Breast epithelium (tissue), 4 donors: ENCODE results near the gene PIP5K1A. TPM values are rescaled to one million over a fixed set of nuclear protein-coding genes. Genes with fewer than 3 reads are reported as not detected.
A peak's percentile ranks its signal among the peaks of the same experiment; 100 is the strongest.

ENCODE experiments used
- DNase-seq, 2 donors: peaks; one replicate each; pipeline ENCODE4 v3.0.0-alpha.2; 2019; ENCODE audit warnings: low spot score in 2 of 2
- H3K27ac ChIP-seq, 2 donors: fragments of 200-600 bp; sonication (generic) in 1 of 2; one replicate each; pipeline ENCODE4 v1.5.1; 2016 to 2019; ENCODE audit warnings: mild to moderate bottlenecking in 1 of 2
- H3K27me3 ChIP-seq, 2 donors: fragments of 200-600 bp; sonication (generic) in 1 of 2; one replicate each; pipeline versions ENCODE4 v1.5.1 to v1.6.0; 2017 to 2019; ENCODE audit warnings: control low read depth in 1 of 2, mild to moderate bottlenecking in 1 of 2
- H3K36me3 ChIP-seq: fragments of 200-600 bp; one replicate; pipeline ENCODE4 v1.5.1; 2019
- H3K4me1 ChIP-seq, 2 donors: fragments of 200-600 bp; sonication (generic); one replicate each; pipeline ENCODE4 v1.5.1; 2016 to 2019; ENCODE audit warnings: control low read depth in 1 of 2
- H3K4me3 ChIP-seq, 3 donors: fragments of 200-600 bp; sonication (generic); 1 replicate in 2 of 3; 2 replicates in 1 of 3; pipeline ENCODE4 v1.5.1; 2016 to 2019; ENCODE audit warnings: mild to moderate bottlenecking in 3 of 3, moderate library complexity in 2 of 3
- H3K9me3 ChIP-seq, 2 donors: fragments of 200-600 bp; sonication (generic) in 1 of 2; one replicate each; pipeline ENCODE4 v1.5.1; 2016 to 2019; ENCODE audit warnings: control low read depth in 1 of 2
- POLR2A ChIP-seq: fragments of 450-650 bp; IDR thresholded peaks from one replicate; pipeline ENCODE4 v1.6.1; 2016; ENCODE audit warnings: antibody characterized with exemption, mild to moderate bottlenecking, moderate library complexity
- POLR2AphosphoS5 ChIP-seq, 3 donors: sonication (generic); formaldehyde crosslinking; IDR thresholded peaks; one replicate each; pipeline ENCODE4 v1.6.1; 2017; ENCODE audit warnings: antibody characterized with exemption in 3 of 3
- intact Hi-C: fragments of 100-400 bp; cut with DNase I; formaldehyde crosslinking; loops from one replicate; pipeline ENCODE4 v1.15.1; 2023; ENCODE audit warnings: low total_unique reads
- total RNA-seq, 3 donors: library from RNA; depleted of rRNA; stranded (reverse); fragments of >200 nt; gene quantifications; one replicate each; pipeline ENCODE4 v1.1.0, GENCODE V29; 2016
- TF ChIP-seq, protein P1 (sequence below), 3 donors: fragments of 450-650 bp; IDR thresholded peaks; one replicate each; pipeline ENCODE4 v1.5.1; 2016 to 2017; ENCODE audit warnings: antibody characterized with exemption in 3 of 3, mild to moderate bottlenecking in 3 of 3, moderate library complexity in 3 of 3

PIP5K1A gene
- total RNA-seq, 3 donors from 2014 or later = 38.1 to 87.2 (median 61.6) TPM

DNA sequence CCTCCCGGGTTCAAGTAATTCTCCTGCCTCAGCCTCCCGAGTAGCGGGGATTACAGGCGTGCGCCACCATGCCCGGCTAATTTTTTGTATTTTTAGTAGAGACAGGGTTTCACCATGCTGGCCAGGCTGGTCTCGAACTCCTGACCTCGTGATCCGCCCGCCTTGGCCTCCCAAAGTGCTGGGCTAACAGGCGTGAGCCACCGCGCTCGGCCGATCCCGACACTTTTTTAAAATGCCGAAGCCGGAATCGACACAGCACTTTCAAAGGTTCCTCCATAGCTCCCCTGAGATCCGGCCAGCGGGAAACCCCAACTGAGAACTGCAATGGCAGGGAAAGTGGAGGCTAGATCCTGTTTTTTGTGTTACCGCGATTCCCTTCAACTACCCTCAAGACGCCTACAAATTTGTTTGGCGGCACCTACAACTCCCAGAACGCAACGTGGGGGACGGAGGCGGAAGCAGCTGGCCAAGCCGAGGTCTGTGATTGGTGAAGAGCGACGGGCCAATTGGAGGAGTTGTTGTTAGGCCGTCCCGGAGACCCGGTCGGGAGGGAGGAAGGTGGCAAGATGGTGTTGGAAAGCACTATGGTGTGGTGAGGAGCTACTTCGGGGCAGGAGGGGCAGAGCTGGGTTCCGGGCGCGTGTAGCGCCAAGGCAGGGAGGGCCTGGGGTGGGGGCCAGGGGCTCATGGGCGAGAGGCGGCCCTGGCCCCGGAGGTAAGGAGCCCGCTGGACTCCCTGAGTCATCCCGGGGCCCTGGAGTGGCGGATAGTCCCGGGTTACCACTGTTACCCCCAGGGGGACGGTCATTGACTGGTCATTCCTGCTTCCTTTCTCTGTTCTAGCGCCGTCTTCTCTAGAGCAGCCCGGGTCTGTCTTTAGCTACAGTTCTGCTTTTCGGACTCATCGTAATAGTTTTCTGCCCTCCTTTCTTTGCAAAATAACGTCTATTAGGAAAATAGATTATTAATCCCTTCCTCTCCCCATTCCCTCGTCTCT is 56.2 kb downstream of the PIP5K1A start, which contains the start of gene PSMD4:
Gene PSMD4 (plus strand): TSS at position 518 of the 997 bp plus-strand sequence. CDS start 49 bp downstream, at position 567.
- peak; percentile 95 to 96 for DNase-seq
- TF ChIP-seq POLR2A (peak; percentile 92), POLR2AphosphoS5 (IDR thresholded peaks at IDR 0.05) (peak; percentile 88 to 98 (median 89))
- TF ChIP-seq, protein P1, sequence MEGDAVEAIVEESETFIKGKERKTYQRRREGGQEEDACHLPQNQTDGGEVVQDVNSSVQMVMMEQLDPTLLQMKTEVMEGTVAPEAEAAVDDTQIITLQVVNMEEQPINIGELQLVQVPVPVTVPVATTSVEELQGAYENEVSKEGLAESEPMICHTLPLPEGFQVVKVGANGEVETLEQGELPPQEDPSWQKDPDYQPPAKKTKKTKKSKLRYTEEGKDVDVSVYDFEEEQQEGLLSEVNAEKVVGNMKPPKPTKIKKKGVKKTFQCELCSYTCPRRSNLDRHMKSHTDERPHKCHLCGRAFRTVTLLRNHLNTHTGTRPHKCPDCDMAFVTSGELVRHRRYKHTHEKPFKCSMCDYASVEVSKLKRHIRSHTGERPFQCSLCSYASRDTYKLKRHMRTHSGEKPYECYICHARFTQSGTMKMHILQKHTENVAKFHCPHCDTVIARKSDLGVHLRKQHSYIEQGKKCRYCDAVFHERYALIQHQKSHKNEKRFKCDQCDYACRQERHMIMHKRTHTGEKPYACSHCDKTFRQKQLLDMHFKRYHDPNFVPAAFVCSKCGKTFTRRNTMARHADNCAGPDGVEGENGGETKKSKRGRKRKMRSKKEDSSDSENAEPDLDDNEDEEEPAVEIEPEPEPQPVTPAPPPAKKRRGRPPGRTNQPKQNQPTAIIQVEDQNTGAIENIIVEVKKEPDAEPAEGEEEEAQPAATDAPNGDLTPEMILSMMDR (IDR thresholded peaks at IDR 0.05) = no peak
- intact Hi-C loops = loop anchor here (1.0 kb wide), 1 partner anchor 26 kb away; no protein-coding TSS in a partner anchor
- H3K9me3 ChIP-seq = no peaks in the 10 kb centered on the region
- H3K4me3 ChIP-seq = peak within 1 kb of the TSS; percentile 90 to 99 (median 92)
- H3K36me3 ChIP-seq = no peaks in the 10 kb centered on the region
- H3K4me1 ChIP-seq = peaks cover 4 to 7% of the 10 kb centered on the region in 2 donors
- H3K27me3 ChIP-seq = no peaks in the 10 kb centered on the region
- H3K27ac ChIP-seq = peak within 1 kb of the TSS; percentile 92 to 98

DNA sequence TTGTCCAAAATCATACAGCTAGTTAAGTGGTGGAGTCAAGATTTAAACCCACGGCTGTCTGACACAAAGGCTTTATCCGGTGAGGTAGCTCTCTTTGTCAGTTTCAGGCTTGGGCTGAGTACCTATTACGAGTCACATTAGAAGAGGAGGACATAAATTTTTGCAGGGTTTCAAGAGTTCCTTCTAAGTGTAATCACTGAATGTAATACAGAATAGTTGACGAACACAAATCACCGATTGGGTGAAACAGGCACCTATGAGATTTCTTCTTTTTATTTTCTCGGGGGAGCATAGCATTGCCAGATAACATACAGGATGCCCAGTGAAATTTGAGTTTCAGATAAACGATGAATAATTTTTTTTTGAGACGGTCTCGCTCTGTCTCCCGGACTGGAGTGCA is 57.0 kb downstream of the PIP5K1A start:
- Histone ChIP-seq H3K4me3 (peak overlapping the region; percentile 90 to 99 (median 92)), H3K36me3 (no peaks in the 10 kb centered on the region), H3K27ac (peak overlapping the region in 1 of 2 donors; percentile 98), H3K27me3 (no peaks in the 10 kb centered on the region), H3K4me1 (peaks cover 4 to 7% of the 10 kb centered on the region in 2 donors), H3K9me3 (no peaks in the 10 kb centered on the region)
- intact Hi-C loops = loop anchor here (1.0 kb wide), 1 partner anchor 27 kb away; no protein-coding TSS in a partner anchor
- no peak for DNase-seq
- TF ChIP-seq POLR2A (no peak), POLR2AphosphoS5 (IDR thresholded peaks at IDR 0.05) (no peak)
- TF ChIP-seq, protein P1 (IDR thresholded peaks at IDR 0.05) = no peak

- no peak overlapping the region for H3K4me3 ChIP-seq
- H3K4me1 ChIP-seq = peaks cover 4 to 7% of the 10 kb centered on the region in 2 donors
- DNase-seq = no peak
- H3K27ac ChIP-seq = no peak overlapping the region
- H3K27me3 ChIP-seq = no peaks in the 10 kb centered on the region
- intact Hi-C loops = no loop called here
- H3K9me3 ChIP-seq = no peaks in the 10 kb centered on the region
- no peak for TF ChIP-seq POLR2A
- TF ChIP-seq, protein P1 (IDR thresholded peaks at IDR 0.05) = no peak
- no peak for TF ChIP-seq POLR2AphosphoS5 (IDR thresholded peaks at IDR 0.05)
- no peaks in the 10 kb centered on the region for H3K36me3 ChIP-seq
Observed at GRCh38 chr1:151259351-151259750, 61.0 kb downstream of the PIP5K1A start.

- Histone ChIP-seq H3K4me1 (no peaks in the 10 kb centered on the region), H3K9me3 (no peaks in the 10 kb centered on the region), H3K36me3 (peaks cover 7% of the 10 kb centered on the region), H3K27ac (no peak overlapping the region), H3K4me3 (no peak overlapping the region), H3K27me3 (no peaks in the 10 kb centered on the region)
- TF ChIP-seq POLR2A = no peak
- TF ChIP-seq POLR2AphosphoS5 (IDR thresholded peaks at IDR 0.05) = no peak
- TF ChIP-seq, protein P1 (IDR thresholded peaks at IDR 0.05) = no peak
- intact Hi-C loops = no loop called here
- no peak for DNase-seq
Observed at GRCh38 chr1:151265446-151266236, 67.3 kb downstream of the PIP5K1A start.
